A549 (cell line): ENCODE measurements around the gene CISH.

Source experiments
- CHD2 ChIP-seq: fragments of 150-350 bp; IDR thresholded peaks from 2 replicates; pipeline ENCODE4 v1.6.1; 2014; ENCODE audit warnings: low read length; ENCODE audit not compliant: partially characterized antibody
- FOSB ChIP-seq: fragments of 250-450 bp; sonication (Bioruptor Pico); IDR thresholded peaks from 2 replicates; pipeline ENCODE4 v1.5.0; 2020; ENCODE audit warnings: mild to moderate bottlenecking, moderate library complexity
- HOXA7 ChIP-seq: fragments of 250-450 bp; sonication (Bioruptor Pico); IDR thresholded peaks from 2 replicates; pipeline ENCODE4 v1.5.0; 2020; ENCODE audit warnings: mild to moderate bottlenecking, moderate library complexity
- MAFK ChIP-seq: fragments of 450-650 bp; IDR thresholded peaks from 2 replicates; pipeline ENCODE4 v1.6.1; 2014; ENCODE audit not compliant: partially characterized antibody
- POLR2A ChIP-seq: IDR thresholded peaks from 2 replicates; pipeline ENCODE4 v1.6.1; 2012; ENCODE audit warnings: mild to moderate bottlenecking, low read length
- TF ChIP-seq, protein P1 (sequence below): fragments of >200 bp; sonication (Bioruptor Twin); formaldehyde crosslinking; IDR thresholded peaks from 3 replicates; pipeline ENCODE4 v1.5.1; 2016

DNA sequence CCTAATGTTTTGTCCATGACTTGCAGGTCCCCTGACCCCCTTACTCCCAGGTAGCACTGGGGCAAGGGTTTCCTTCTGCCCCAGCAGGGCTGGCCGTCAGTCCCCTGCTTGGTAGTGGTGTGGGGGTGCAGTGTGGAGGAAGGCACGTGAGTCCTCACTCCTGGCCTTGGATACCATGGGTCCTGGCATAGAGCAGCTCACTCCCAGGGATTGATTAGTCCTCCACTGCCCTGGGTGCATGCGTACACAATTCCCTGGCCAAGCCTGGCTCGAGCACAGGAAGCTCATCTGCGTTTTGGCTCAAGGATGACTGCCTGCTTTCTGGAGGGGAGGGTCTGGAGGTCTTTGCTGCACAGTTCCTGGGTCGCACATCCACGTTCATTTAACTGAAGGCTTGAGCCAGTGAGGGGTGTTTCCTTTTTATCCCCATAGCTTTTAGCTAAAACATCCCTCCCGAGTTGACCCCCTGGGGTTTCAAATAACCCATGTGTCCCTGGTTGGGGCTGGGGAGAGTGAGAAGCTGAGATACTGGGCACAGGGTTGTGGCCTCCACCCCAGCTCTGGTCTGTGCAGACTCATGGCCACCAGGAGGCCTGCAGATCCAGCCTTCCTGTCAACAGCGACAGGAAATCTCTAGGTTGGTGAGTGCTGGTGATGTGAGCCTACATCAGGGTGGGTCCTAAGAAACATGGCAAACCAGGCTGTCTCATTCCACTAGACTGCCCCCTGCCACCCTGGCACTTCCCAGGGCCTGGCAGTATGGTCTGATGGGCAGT, 30.7 kb downstream of the CISH start:
- no peak for TF ChIP-seq FOSB
- TF ChIP-seq, protein P1, sequence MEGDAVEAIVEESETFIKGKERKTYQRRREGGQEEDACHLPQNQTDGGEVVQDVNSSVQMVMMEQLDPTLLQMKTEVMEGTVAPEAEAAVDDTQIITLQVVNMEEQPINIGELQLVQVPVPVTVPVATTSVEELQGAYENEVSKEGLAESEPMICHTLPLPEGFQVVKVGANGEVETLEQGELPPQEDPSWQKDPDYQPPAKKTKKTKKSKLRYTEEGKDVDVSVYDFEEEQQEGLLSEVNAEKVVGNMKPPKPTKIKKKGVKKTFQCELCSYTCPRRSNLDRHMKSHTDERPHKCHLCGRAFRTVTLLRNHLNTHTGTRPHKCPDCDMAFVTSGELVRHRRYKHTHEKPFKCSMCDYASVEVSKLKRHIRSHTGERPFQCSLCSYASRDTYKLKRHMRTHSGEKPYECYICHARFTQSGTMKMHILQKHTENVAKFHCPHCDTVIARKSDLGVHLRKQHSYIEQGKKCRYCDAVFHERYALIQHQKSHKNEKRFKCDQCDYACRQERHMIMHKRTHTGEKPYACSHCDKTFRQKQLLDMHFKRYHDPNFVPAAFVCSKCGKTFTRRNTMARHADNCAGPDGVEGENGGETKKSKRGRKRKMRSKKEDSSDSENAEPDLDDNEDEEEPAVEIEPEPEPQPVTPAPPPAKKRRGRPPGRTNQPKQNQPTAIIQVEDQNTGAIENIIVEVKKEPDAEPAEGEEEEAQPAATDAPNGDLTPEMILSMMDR, result no peak
- TF ChIP-seq HOXA7, result no peak
- TF ChIP-seq CHD2, result no peak
- no peak for TF ChIP-seq MAFK
- no peak for TF ChIP-seq POLR2A
